ENCODE measurements around the gene KCND3. TPM values are rescaled to one million over a fixed set of nuclear protein-coding genes. Genes with fewer than 3 reads are reported as not detected.

Gene KCND3
- total and polyA plus RNA-seq, 2 donors (not counting 3 experiments of a cell fraction or from before 2014, with no cell fraction given): 0.03 TPM; not detected in 1

DNA sequence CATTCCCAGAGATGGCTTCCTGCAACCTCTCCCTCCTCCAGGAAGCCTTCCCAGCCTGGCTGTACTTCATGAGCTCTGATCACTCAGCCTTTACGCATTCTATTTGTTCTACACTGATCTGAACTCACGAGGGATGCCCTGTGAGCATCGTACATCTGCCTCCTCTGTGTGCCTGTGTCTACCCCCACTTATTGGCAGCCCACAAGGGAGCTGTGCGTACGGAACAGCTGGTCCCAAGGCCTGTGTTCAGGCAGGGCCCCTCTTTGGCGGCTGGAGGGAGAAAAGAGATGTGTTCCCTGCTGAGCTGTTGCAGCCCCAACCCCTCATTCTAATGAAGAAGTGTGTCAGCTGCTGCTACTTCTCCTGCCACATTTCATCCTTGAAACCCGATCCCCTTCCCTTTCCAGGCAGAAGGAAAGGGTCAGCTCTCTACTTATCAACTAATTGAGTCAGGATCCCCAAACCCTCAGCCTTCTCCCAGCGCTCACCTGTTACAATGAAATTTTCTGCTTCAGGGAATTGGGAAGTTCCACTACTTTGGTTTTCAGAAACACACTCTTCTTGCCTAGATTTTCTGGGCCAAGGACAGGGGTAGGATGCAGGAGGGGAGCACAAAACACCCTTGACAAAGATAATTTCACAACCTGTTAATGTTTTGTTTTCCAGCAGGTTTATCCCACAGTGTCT lies 253.5 kb downstream of the KCND3 start:
- dilution Hi-C loops (cut with MboI; ENCODE audit: extremely low pct_ligation_motif_present, low sequenced_read_pairs): no loop called here
- no peak for FAIRE-seq
- no peak overlapping the region for H3K4me2 ChIP-seq (ENCODE audit: insufficient read depth, low read length)

More for the DNA sequence above, 253.5 kb downstream of the KCND3 start:
- H3K9me3 ChIP-seq (replicated peaks; ENCODE audit: control insufficient read depth, insufficient read depth, low read length): no peaks in the 10 kb centered on the region
- POLR2A ChIA-PET: interaction anchor here (0.7 kb wide), 1 partner anchor 19 kb away, joined by 3 read pairs; no protein-coding TSS in a partner anchor
- H3K79me2 ChIP-seq (ENCODE audit: control insufficient read depth, insufficient read depth, low read length): no peaks in the 10 kb centered on the region
- H2AFZ ChIP-seq (ENCODE audit: low read depth, low read length): no peak overlapping the region
- CTCF ChIA-PET: interaction anchor here (0.9 to 6.2 kb wide), 5 partner anchors 9 to 228 kb away, joined by 3 to 66 read pairs (median 6); no protein-coding TSS in a partner anchor
- intact Hi-C loops (cut with micrococcal nuclease): loop anchor here (10.0 kb wide), 1 partner anchor 771 kb away; the partner anchor contains the start of gene LRIF1
- TF ChIP-seq, protein P1, sequence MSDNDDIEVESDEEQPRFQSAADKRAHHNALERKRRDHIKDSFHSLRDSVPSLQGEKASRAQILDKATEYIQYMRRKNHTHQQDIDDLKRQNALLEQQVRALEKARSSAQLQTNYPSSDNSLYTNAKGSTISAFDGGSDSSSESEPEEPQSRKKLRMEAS (IDR thresholded peaks at IDR 0.05; ENCODE audit: insufficient read depth, insufficient read length): no peak
- TF ChIP-seq EZH2 (IDR thresholded peaks at IDR 0.05; ENCODE audit: borderline replicate concordance, low read depth, low read length, severe bottlenecking): no peak
- TF ChIP-seq JUN (IDR thresholded peaks at IDR 0.05; ENCODE audit: borderline replicate concordance, insufficient read depth, insufficient read length, low read depth): no peak
- TF ChIP-seq, protein P2, sequence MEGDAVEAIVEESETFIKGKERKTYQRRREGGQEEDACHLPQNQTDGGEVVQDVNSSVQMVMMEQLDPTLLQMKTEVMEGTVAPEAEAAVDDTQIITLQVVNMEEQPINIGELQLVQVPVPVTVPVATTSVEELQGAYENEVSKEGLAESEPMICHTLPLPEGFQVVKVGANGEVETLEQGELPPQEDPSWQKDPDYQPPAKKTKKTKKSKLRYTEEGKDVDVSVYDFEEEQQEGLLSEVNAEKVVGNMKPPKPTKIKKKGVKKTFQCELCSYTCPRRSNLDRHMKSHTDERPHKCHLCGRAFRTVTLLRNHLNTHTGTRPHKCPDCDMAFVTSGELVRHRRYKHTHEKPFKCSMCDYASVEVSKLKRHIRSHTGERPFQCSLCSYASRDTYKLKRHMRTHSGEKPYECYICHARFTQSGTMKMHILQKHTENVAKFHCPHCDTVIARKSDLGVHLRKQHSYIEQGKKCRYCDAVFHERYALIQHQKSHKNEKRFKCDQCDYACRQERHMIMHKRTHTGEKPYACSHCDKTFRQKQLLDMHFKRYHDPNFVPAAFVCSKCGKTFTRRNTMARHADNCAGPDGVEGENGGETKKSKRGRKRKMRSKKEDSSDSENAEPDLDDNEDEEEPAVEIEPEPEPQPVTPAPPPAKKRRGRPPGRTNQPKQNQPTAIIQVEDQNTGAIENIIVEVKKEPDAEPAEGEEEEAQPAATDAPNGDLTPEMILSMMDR (IDR thresholded peaks at IDR 0.05; ENCODE audit: extremely low read depth in 1 of 2, insufficient read depth in 1 of 2, low read depth in 1 of 2, low read length in 2 of 2): no peak
- no peak for TF ChIP-seq FOS (IDR thresholded peaks at IDR 0.05; ENCODE audit: borderline replicate concordance, insufficient read depth, low read length)
- no peak for TF ChIP-seq POLR2A (IDR thresholded peaks at IDR 0.05; ENCODE audit: low read depth, low read length)
- TF ChIP-seq GATA2 (IDR thresholded peaks at IDR 0.05; ENCODE audit: insufficient read depth, insufficient read length, low read depth, low read length): no peak
- TF ChIP-seq MYC (IDR thresholded peaks at IDR 0.05; ENCODE audit: low read depth, low read length): no peak
- no peak overlapping the region for H3K9ac ChIP-seq (replicated peaks; ENCODE audit: extremely low read depth, insufficient read depth, low read length)
- no TSS peak for BruUV-seq (replicated peaks)
- no peak overlapping the region for H3K27ac ChIP-seq (ENCODE audit: insufficient read depth, low read depth, low read length)
- peaks cover 44% of the 10 kb centered on the region for H3K4me1 ChIP-seq (ENCODE audit: control insufficient read depth, extremely low read depth, insufficient read depth, low read length)
- no peaks in the 10 kb centered on the region for H3K9me1 ChIP-seq (replicated peaks; ENCODE audit: control insufficient read depth, extremely low read depth, insufficient read depth, low read length)
- H4K20me1 ChIP-seq (replicated peaks; ENCODE audit: control insufficient read depth, extremely low read depth, insufficient read depth, low read length): no peaks in the 10 kb centered on the region
- H3K27me3 ChIP-seq (ENCODE audit: control insufficient read depth in 2 of 2, insufficient read depth in 2 of 2, low read length in 2 of 2): peaks cover 0 to 1% of the 10 kb centered on the region in 2 experiments
- H3K4me3 ChIP-seq (replicated peaks in 1 of 3; ENCODE audit: insufficient read depth in 1 of 3, low read depth in 1 of 3, low read length in 3 of 3): no peak overlapping the region
- DNase-seq (ENCODE audit: low read depth, low spot score): no peak
- H3K36me3 ChIP-seq (ENCODE audit: control insufficient read depth in 2 of 2, extremely low read depth in 1 of 2, insufficient read depth in 2 of 2, low read length in 2 of 2): no peaks in the 10 kb centered on the region

Measured in endothelial cell of umbilical vein (primary cell).